Measurements from ENCODE around the gene ASS1.

DNA sequence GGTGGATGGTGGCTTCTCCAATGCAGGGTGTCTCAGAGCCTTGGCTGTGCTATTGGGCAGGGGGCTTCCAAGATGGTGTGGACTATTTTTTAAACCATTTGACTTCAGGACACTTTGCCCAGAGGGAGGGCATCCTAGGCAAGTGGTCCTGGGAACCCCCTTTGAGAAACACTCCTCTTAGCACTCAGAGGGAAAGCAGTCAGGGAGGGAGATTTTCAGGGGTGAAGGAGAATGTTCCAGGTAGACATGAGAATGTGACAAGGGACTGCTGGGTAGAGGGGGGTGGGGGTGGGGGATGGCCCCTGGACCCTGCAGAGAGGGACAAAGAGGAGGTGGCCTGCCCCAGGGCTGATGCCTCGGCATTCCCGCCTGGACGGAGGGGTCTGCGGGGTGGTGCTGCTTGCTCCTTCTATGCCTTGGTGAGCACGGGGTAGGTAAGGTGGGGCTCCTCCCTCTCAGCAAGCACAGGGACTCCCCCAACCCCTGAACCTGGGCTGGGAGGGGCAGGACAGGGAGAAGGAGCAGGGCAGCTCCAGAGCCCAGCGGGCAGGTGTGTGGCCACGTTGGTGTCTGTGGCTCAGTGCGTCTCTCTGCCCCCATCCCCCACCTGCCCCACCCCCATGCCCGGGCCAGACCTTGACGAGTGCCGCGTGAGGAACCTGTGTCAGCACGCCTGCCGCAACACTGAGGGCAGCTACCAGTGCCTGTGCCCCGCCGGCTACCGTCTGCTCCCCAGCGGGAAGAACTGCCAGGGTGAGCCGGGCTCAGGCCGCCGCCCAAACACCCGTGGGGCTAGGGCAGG, 13.8 kb upstream of the ASS1 start:
- no peak for TF ChIP-seq CTCF (IDR thresholded peaks at IDR 0.05; ENCODE audit: borderline replicate concordance, extremely low read depth, low read length, poor library complexity, severe bottlenecking)
- TF ChIP-seq EZH2 (IDR thresholded peaks at IDR 0.05; ENCODE audit: borderline replicate concordance, low read depth, low read length, severe bottlenecking) = no peak
